K562 (cell line): Measurements from ENCODE around the gene SSH3. TPM values are rescaled to one million over a fixed set of nuclear protein-coding genes. Genes with fewer than 3 reads are reported as not detected.

Experiments
- ATAC-seq: fragments of 200-7000 bp; cut with Tn5 transposase; 3 replicates; pipeline ENCODE4 v1.9.1; 2020; ENCODE audit warnings: moderate library complexity
- BruUV-seq: library from RNA; stranded (reverse); fragments of 400-500 nt; replicated peaks from 2 replicates; lab custom pipeline; 2021; lab: Mats Ljungman, UMichigan
- CTCF ChIA-PET: fragments of 300-600 bp; formaldehyde crosslinking; extraction: SDS; loops from one replicate; lab custom pipeline; 2021; ENCODE audit warnings: low intra/inter-chr PET ratio; lab: Yijun Ruan, JAX
- POLR2A ChIA-PET: fragments of 300-600, 350-650 bp; sonication (Branson Sonifier 250); formaldehyde crosslinking; extraction: SDS; loops from one replicate; lab custom pipeline; 2021; ENCODE audit warnings: antibody characterized with exemption, inconsistent platforms; lab: Yijun Ruan, JAX
- DNase-seq, 4 experiments: peaks; one replicate each; pipeline versions ENCODE4 v3.0.0 to v3.0.0-alpha.2; 2011 to 2018; ENCODE audit warnings: low spot score in 3 of 4, mixed read lengths in 3 of 4; ENCODE audit errors: extremely low read depth in 1 of 4
- FAIRE-seq: peaks from 2 replicates; lab custom pipeline; 2011; peaks lifted over from hg19 to GRCh38; lab: Jason Lieb, UNC
- H2AFZ ChIP-seq: 2 replicates; pipeline ENCODE4 v1.6.0; 2011; ENCODE audit warnings: low read depth, low read length, control low read depth, inconsistent platforms
- H3K27ac ChIP-seq: fragments of 200-600 bp; 3 replicates; pipeline ENCODE4 v1.8.0; 2011; ENCODE audit warnings: low read depth, mild to moderate bottlenecking, control low read depth, inconsistent platforms, low read length, moderate library complexity, mixed read lengths; ENCODE audit errors: extremely low read depth
- H3K27me3 ChIP-seq, 2 experiments: fragments of 300-600 bp in 1 of 2; 2 replicates in 1 of 2; 3 replicates in 1 of 2; pipeline versions ENCODE4 v1.6.0 to v1.8.0; 2011; ENCODE audit warnings: inconsistent platforms in 2 of 2, low read length in 2 of 2, mild to moderate bottlenecking in 1 of 2, mixed read lengths in 1 of 2, moderate library complexity in 1 of 2; ENCODE audit not compliant: control insufficient read depth in 2 of 2, insufficient read depth in 2 of 2
- H3K36me3 ChIP-seq: fragments of 300-600 bp; 3 replicates; pipeline ENCODE4 v1.8.0; 2011; ENCODE audit warnings: mild to moderate bottlenecking, low read length, inconsistent platforms; ENCODE audit not compliant: control insufficient read depth, insufficient read depth
- H3K4me1 ChIP-seq, 2 experiments: fragments of 200-600 bp in 1 of 2; replicated peaks in 1 of 2; 2 replicates in 1 of 2; 3 replicates in 1 of 2; pipeline versions ENCODE4 v1.5.1 to v1.8.0; 2011; ENCODE audit warnings: inconsistent platforms in 2 of 2, low read length in 2 of 2, mild to moderate bottlenecking in 1 of 2, mixed read lengths in 1 of 2, moderate library complexity in 1 of 2; ENCODE audit not compliant: control insufficient read depth in 2 of 2, insufficient read depth in 2 of 2
- H3K4me2 ChIP-seq: 2 replicates; pipeline ENCODE4 v1.6.1; 2011; ENCODE audit warnings: low read length, control low read depth, inconsistent platforms, mixed read lengths; ENCODE audit not compliant: insufficient read depth
- H3K4me3 ChIP-seq: fragments of 200-600 bp; sonication (generic), shearing (Covaris generic); 2 replicates; pipeline ENCODE4 v1.5.1; 2016; ENCODE audit warnings: control low read depth, inconsistent platforms
- H3K79me2 ChIP-seq: fragments of 200-600 bp; 3 replicates; pipeline ENCODE4 v1.8.0; 2011; ENCODE audit warnings: low read length, inconsistent platforms; ENCODE audit not compliant: control insufficient read depth, insufficient read depth
- H3K9ac ChIP-seq, 2 experiments: 2 replicates each; pipeline versions ENCODE4 v1.6.0 to v1.6.1; 2011; ENCODE audit warnings: low read depth in 2 of 2, low read length in 2 of 2, control low read depth in 1 of 2, inconsistent platforms in 1 of 2, mild to moderate bottlenecking in 1 of 2, mixed read lengths in 1 of 2; ENCODE audit not compliant: insufficient read depth in 1 of 2
- H3K9me1 ChIP-seq: one replicate; pipeline ENCODE4 v1.6.0; 2011; ENCODE audit warnings: inconsistent platforms, mild to moderate bottlenecking, low read length, moderate library complexity; ENCODE audit not compliant: control insufficient read depth, insufficient read depth
- H3K9me3 ChIP-seq: replicated peaks from 2 replicates; pipeline ENCODE4 v1.5.1; 2011; ENCODE audit warnings: low read depth, low read length, inconsistent platforms; ENCODE audit not compliant: control insufficient read depth, insufficient read depth
- H4K20me1 ChIP-seq: replicated peaks from 2 replicates; pipeline ENCODE4 v1.6.1; 2011; ENCODE audit warnings: low read length, inconsistent platforms, mixed read lengths; ENCODE audit not compliant: control insufficient read depth, insufficient read depth
- FOXA3 ChIP-seq, 2 experiments: fragments of 450-650 bp in 1 of 2; sonication (generic) in 1 of 2; formaldehyde crosslinking; IDR thresholded peaks in 1 of 2; conservative IDR thresholded peaks in 1 of 2; 2 replicates each; pipeline versions ENCODE4 v1.4.0 to v1.8.0; 2020 to 2022; ENCODE audit warnings: mild to moderate bottlenecking in 2 of 2, missing genetic modification reagents in 1 of 2
- ZNF551 ChIP-seq: fragments of 250-450 bp; sonication (Bioruptor Pico); IDR thresholded peaks from 2 replicates; pipeline ENCODE4 v1.5.0; 2021; ENCODE audit warnings: mild to moderate bottlenecking, moderate library complexity
- WGBS: fragments of 100-300 bp; shearing (Covaris generic); methylation state at CpG from one replicate; pipeline ENCODE4 v1.1.6; 2016; ENCODE audit warnings: low coverage, mixed read lengths; ENCODE audit not compliant: insufficient coverage; ENCODE audit errors: missing lambda C conversion rate; 5-methylcytosine and 5-hydroxymethylcytosine counted together
- in situ Hi-C: fragments of 300-500 bp; cut with MboI; formaldehyde crosslinking; loops from 4 replicates; pipeline ENCODE4 v1.15.0; 2018; ENCODE audit warnings: inconsistent platforms, mixed read lengths
- intact Hi-C: fragments of 100-400 bp; cut with micrococcal nuclease; formaldehyde crosslinking; loops from 2 replicates; pipeline ENCODE4 v1.14.2; 2022
- polyA plus RNA-seq, 8 experiments: library from polyadenylated mRNA; depleted of rRNA in 4 of 8; stranded (reverse) in 5 of 8; unstranded in 3 of 8; fragments of >200 nt; fragmentation: Nextera tagmentation in 2 of 8; fragmentation: Illumina TruSeq in 1 of 8; extraction: Ambion mirVana in 2 of 8; extraction: Trizol in 1 of 8; gene quantifications; 2 replicates each; pipeline versions ENCODE4 v1.2.1 to v1.2.3, GENCODE V29; 2011 to 2014; ENCODE audit warnings: inconsistent platforms in 1 of 8, missing spikeins in 1 of 8
- total RNA-seq, 7 experiments: library from RNA; depleted of rRNA in 6 of 7; stranded (reverse); fragments of >200 nt in 6 of 7; fragmentation: Illumina TruSeq in 2 of 7; extraction: Trizol in 2 of 7; gene quantifications; 2 replicates each; pipeline versions ENCODE4 v1.2.1 to v1.2.3, GENCODE V29; 2011 to 2021; ENCODE audit warnings: low replicate concordance in 1 of 7
- TF ChIP-seq, protein P1 (sequence below): fragments of 150-350 bp; IDR thresholded peaks from 2 replicates; pipeline ENCODE4 v1.6.1; 2014; ENCODE audit warnings: low read depth, mild to moderate bottlenecking, low read length, borderline replicate concordance
- TF ChIP-seq, protein P2 (sequence below): fragments of 450-650 bp; formaldehyde crosslinking; IDR thresholded peaks from 2 replicates; pipeline ENCODE4 v1.4.0; 2020; ENCODE audit warnings: mild to moderate bottlenecking, mixed read lengths
- TF ChIP-seq, protein P3 (sequence below): sonication (generic); IDR thresholded peaks from 2 replicates; pipeline ENCODE4 v1.6.1; 2016

SSH3 gene
- total and polyA plus RNA-seq, 9 of the 15 experiments (the other 6 are each of a cell fraction or from before 2014, with no cell fraction given), result 0.07 to 1.0 (median 0.24) TPM; not detected in 3

DNA sequence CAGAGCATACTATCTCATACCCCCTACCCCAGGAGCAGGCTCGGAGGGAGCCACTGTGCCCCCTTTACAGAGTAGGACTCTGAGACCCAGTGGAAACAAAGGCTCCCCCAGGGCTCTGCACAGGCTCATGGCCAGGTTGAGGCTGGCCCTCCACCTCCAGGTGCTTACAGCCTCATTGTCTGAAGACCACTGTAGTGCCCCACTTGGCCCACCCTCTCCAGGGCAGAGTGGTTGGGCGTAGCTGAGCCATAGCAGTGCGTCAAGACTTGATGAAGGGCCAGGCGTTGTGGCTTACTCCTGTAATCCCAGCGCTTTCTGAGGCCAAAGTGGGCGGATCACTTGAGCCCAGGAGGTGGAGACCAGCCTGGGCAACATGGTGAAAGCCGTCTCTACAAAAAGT, 12.5 kb upstream of the SSH3 start:
- Histone ChIP-seq H3K27ac (no peak overlapping the region), H3K27me3 (no peaks in the 10 kb centered on the region), H3K4me1 (peaks cover 15 to 51% of the 10 kb centered on the region in 2 experiments), H3K9me3 (peaks cover 5% of the 10 kb centered on the region; the same call in 1 of the 2 replicates), H3K4me2 (no peak overlapping the region), H3K36me3 (peaks cover 63% of the 10 kb centered on the region; the same call in 2 of the 3 replicates), H4K20me1 (no peaks in the 10 kb centered on the region), H3K79me2 (peaks cover 15% of the 10 kb centered on the region), H3K9ac (peak overlapping the region in 1 of 2 experiments; percentile 96; a peak in 1 of 4 replicates), H3K9me1 (no peaks in the 10 kb centered on the region), H2AFZ (no peak overlapping the region), H3K4me3 (no peak overlapping the region)
- no peak for DNase-seq
- in situ Hi-C loops (no loop called here), intact Hi-C loops (no loop called here)
- ATAC-seq, result no peak
- WGBS, result 86% methylated on average over 7 of the region's 7 CpGs
- TF ChIP-seq, protein P1, sequence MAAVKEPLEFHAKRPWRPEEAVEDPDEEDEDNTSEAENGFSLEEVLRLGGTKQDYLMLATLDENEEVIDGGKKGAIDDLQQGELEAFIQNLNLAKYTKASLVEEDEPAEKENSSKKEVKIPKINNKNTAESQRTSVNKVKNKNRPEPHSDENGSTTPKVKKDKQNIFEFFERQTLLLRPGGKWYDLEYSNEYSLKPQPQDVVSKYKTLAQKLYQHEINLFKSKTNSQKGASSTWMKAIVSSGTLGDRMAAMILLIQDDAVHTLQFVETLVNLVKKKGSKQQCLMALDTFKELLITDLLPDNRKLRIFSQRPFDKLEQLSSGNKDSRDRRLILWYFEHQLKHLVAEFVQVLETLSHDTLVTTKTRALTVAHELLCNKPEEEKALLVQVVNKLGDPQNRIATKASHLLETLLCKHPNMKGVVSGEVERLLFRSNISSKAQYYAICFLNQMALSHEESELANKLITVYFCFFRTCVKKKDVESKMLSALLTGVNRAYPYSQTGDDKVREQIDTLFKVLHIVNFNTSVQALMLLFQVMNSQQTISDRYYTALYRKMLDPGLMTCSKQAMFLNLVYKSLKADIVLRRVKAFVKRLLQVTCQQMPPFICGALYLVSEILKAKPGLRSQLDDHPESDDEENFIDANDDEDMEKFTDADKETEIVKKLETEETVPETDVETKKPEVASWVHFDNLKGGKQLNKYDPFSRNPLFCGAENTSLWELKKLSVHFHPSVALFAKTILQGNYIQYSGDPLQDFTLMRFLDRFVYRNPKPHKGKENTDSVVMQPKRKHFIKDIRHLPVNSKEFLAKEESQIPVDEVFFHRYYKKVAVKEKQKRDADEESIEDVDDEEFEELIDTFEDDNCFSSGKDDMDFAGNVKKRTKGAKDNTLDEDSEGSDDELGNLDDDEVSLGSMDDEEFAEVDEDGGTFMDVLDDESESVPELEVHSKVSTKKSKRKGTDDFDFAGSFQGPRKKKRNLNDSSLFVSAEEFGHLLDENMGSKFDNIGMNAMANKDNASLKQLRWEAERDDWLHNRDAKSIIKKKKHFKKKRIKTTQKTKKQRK, result no peak
- TF ChIP-seq, protein P2, sequence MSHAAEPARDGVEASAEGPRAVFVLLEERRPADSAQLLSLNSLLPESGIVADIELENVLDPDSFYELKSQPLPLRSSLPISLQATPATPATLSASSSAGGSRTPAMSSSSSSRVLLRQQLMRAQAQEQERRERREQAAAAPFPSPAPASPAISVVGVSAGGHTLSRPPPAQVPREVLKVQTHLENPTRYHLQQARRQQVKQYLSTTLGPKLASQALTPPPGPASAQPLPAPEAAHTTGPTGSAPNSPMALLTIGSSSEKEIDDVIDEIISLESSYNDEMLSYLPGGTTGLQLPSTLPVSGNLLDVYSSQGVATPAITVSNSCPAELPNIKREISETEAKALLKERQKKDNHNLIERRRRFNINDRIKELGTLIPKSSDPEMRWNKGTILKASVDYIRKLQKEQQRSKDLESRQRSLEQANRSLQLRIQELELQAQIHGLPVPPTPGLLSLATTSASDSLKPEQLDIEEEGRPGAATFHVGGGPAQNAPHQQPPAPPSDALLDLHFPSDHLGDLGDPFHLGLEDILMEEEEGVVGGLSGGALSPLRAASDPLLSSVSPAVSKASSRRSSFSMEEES (CRISPR knock-in tag), result no peak
- TF ChIP-seq ZNF551 (CRISPR knock-in tag), result no peak
- TF ChIP-seq, protein P3, sequence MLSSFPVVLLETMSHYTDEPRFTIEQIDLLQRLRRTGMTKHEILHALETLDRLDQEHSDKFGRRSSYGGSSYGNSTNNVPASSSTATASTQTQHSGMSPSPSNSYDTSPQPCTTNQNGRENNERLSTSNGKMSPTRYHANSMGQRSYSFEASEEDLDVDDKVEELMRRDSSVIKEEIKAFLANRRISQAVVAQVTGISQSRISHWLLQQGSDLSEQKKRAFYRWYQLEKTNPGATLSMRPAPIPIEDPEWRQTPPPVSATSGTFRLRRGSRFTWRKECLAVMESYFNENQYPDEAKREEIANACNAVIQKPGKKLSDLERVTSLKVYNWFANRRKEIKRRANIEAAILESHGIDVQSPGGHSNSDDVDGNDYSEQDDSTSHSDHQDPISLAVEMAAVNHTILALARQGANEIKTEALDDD, result no peak
- no peak for TF ChIP-seq FOXA3 (CRISPR knock-in tag; conservative IDR thresholded peaks at IDR 0.05 in 1 of 2, IDR thresholded peaks at IDR 0.05 in 1 of 2)
- no peak for FAIRE-seq
- ChIA-PET CTCF (interaction anchor here (1.8 kb wide), 1 partner anchor 27 kb away, joined by 9 read pairs; no protein-coding TSS in a partner anchor), POLR2A (interaction anchor here (1.2 kb wide), 1 partner anchor 14 kb away, joined by 3 read pairs; no protein-coding TSS in a partner anchor)
- no TSS peak for BruUV-seq
